Measurements from ENCODE around the gene FALEC. TPM values are rescaled to one million over a fixed set of nuclear protein-coding genes. Genes with fewer than 3 reads are reported as not detected.

Gene FALEC
- total RNA-seq, 1 donor from 2014 or later = 0.43 TPM

DNA sequence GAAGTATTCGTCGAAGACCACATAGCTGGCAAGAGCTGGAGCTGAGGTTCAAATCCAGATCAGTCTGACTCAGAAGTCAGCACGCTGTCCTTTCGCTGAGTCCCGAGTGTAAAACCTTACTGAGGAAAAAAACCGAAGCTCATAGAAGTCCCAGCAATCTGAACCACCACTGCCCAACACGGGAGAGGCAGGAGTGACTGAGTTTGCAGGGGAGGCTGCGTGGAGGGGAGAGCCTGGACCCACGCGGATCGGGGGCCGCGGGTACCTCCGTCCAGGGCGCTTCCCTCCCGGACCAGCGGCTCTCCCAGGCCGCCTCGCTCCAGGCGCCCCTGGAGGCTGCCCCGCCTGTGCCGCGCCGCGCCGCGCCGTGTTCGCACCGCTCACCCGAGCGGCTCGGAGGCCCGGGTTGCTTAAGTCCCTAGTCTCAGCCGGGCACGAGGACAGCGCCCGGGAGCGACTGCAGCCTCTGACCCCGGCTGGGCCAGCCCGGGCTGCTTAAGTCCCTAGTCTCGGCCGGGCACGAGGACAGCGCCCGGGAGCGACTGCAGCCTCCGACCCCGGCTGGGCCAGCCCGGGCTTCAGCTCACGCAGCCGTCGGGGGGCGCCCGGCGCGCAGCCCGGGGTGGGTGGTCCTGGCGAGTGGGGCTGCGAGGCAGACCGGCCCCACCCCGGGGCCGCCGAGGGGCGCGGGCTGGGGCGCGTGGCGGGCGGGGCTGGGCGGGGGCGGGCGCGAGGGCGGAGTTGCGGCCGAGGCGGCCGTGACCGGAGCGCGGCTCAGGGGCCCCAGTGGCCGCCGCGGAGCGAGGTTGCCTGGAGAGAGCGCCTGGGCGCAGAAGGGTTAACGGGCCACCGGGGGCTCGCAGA lies 33.3 kb downstream of the FALEC start, which contains the start of gene ADAMTSL4:
TSS of gene ADAMTSL4 (plus strand) at position 777 of the 864 bp plus-strand sequence. CDS start 2,881 bp downstream, outside the sequence.
- no peaks in the 10 kb centered on the region for H3K36me3 ChIP-seq (ENCODE audit: insufficient read depth, low read length)
- H3K27ac ChIP-seq (ENCODE audit: low read depth, low read length) = peak within 1 kb of the TSS; percentile 21

DNA sequence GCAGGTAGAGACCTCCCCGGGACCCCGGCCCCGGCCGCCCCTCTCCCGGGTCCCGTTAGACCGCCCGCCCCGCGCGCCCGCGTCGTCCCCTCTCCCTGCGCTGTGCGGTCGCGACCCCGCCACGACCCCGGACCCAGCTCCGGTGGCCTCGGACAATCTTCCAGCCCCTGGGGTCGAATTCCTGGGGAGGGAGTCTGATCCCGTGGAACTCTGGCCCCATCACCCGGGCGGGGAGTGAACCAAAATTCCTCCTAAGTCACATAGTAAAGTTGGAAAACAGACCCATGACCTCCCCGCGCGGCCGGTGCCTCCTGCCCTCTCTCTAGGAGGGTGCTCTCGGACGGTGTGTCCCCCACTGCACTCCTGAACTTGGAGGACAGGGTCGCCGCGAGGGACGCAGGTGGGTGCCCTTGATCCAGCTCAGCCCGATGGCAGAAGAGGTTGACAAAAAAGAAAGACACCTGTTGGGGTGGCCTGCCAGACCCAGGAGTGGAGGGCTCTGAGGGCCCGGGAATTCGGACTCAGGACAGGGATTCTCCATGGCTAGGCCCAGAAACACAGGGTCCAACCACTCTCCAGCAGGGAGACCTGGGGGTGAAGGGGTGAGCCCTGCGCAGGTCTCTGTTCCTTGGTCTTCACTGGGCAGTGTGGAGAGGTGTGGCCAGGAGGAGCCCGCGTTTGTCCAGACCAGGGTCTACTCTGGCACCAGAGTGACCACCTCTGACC lies 34.1 kb downstream of the FALEC start:
- Histone ChIP-seq H3K79me2 (ENCODE audit: insufficient read depth, low read length) (no peaks in the 10 kb centered on the region), H3K4me2 (ENCODE audit: low read length) (peak overlapping the region; percentile 88), H3K9ac (ENCODE audit: low read length) (peak overlapping the region; percentile 59), H3K4me1 (ENCODE audit: insufficient read depth, low read length) (peaks cover 14% of the 10 kb centered on the region), H3K36me3 (ENCODE audit: insufficient read depth, low read length) (no peaks in the 10 kb centered on the region), H3K27ac (ENCODE audit: low read depth, low read length) (no peak overlapping the region), H3K9me3 (ENCODE audit: insufficient read depth, low read depth, low read length) (no peaks in the 10 kb centered on the region), H3K4me3 (ENCODE audit: insufficient read depth, low read depth, low read length) (peak overlapping the region; percentile 28), H3K27me3 (ENCODE audit: insufficient read depth, low read length) (no peaks in the 10 kb centered on the region), H4K20me1 (ENCODE audit: insufficient read depth, low read length) (no peaks in the 10 kb centered on the region), H2AFZ (ENCODE audit: low read depth, low read length) (no peak overlapping the region)
- no peak for FAIRE-seq
- no peak for DNase-seq (ENCODE audit: low read depth)
- Mint-ChIP-seq H3K4me1 (ENCODE audit: low read depth, unreplicated experiment) (peaks cover 14% of the 10 kb centered on the region), H3K9me3 (ENCODE audit: unreplicated experiment) (no peaks in the 10 kb centered on the region), H3K36me3 (ENCODE audit: low read depth, unreplicated experiment) (no peaks in the 10 kb centered on the region), H3K27me3 (ENCODE audit: low read depth, unreplicated experiment) (no peaks in the 10 kb centered on the region), H3K27ac (ENCODE audit: unreplicated experiment) (peak overlapping the region; percentile 75), H3K4me3 (ENCODE audit: unreplicated experiment) (peak overlapping the region; percentile 80)
- TF ChIP-seq EZH2 (IDR thresholded peaks at IDR 0.05; ENCODE audit: insufficient read depth, low read length) = no peak
- TF ChIP-seq CTCF (IDR thresholded peaks at IDR 0.05; ENCODE audit: insufficient read depth, low read depth, low read length) = no peak

More for the DNA sequence above, 33.3 kb downstream of the FALEC start, which contains the start of gene ADAMTSL4:
- DNase-seq (ENCODE audit: low read depth) (peak; percentile 74), FAIRE-seq (no peak)
- TF ChIP-seq CTCF (IDR thresholded peaks at IDR 0.05; ENCODE audit: insufficient read depth, low read depth, low read length) (no peak), EZH2 (IDR thresholded peaks at IDR 0.05; ENCODE audit: insufficient read depth, low read length) (no peak)
- peak within 1 kb of the TSS; percentile 83 for H3K4me3 Mint-ChIP-seq (ENCODE audit: unreplicated experiment)
- H3K79me2 ChIP-seq (ENCODE audit: insufficient read depth, low read length) = no peaks in the 10 kb centered on the region
- H3K4me1 Mint-ChIP-seq (ENCODE audit: low read depth, unreplicated experiment) = peaks cover 14% of the 10 kb centered on the region
- H3K36me3 Mint-ChIP-seq (ENCODE audit: low read depth, unreplicated experiment) = no peaks in the 10 kb centered on the region
- no peaks in the 10 kb centered on the region for H3K9me3 ChIP-seq (ENCODE audit: insufficient read depth, low read depth, low read length)
- no peaks in the 10 kb centered on the region for H3K27me3 ChIP-seq (ENCODE audit: insufficient read depth, low read length)
- no peaks in the 10 kb centered on the region for H4K20me1 ChIP-seq (ENCODE audit: insufficient read depth, low read length)
- H3K4me1 ChIP-seq (ENCODE audit: insufficient read depth, low read length) = peaks cover 14% of the 10 kb centered on the region
- H3K4me3 ChIP-seq (ENCODE audit: insufficient read depth, low read depth, low read length) = peak within 1 kb of the TSS; percentile 54
- H3K27me3 Mint-ChIP-seq (ENCODE audit: low read depth, unreplicated experiment) = no peaks in the 10 kb centered on the region
- H3K9me3 Mint-ChIP-seq (ENCODE audit: unreplicated experiment) = no peaks in the 10 kb centered on the region
- H3K4me2 ChIP-seq (ENCODE audit: low read length) = peak within 1 kb of the TSS; percentile 88
- H3K27ac Mint-ChIP-seq (ENCODE audit: unreplicated experiment) = peak within 1 kb of the TSS; percentile 80
- H3K9ac ChIP-seq (ENCODE audit: low read length) = peak within 1 kb of the TSS; percentile 72
- peak within 1 kb of the TSS; percentile 57 for H2AFZ ChIP-seq (ENCODE audit: low read depth, low read length)
